ENCODE results near the gene PPP1R37. TPM values are rescaled to one million over a fixed set of nuclear protein-coding genes. Genes with fewer than 3 reads are reported as not detected.

Gene PPP1R37
- total RNA-seq, 1 donor: 31.1 TPM

DNA sequence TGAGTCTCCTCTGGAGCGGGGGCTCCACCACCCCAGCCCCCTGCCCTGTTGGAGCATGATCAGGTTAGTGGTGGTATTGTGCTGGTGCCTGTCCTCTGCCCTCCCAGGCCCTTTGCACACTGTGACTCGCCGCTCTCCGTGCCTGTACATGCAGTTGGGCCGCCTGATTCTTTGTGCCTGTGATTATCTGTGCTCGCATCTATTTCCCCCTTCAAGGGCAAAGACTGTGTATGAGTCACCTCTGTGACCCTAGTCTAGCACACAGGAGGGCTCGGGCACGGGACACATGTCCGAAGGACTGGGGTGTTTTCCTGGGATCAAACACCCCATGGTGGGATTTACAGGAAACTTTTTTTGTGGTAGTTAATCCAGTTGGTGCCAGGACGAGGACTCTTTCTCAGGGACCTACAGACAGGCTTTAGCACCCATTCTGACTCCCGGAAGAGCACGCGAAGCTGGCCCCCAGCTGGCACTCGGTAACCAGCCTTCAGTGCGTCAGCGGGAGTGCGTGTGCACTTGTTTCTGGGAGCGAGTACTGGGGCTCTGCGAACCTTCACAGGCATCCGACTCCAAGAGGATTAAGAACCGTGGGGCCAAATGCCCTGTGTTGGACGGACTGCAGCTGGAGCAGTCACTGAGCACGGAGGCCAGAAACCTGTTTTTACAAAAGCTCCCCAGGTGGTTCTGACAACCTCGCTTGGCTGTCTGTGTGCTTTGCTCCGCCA is 6.7 kb downstream of the PPP1R37 start:
- TF ChIP-seq, protein P1, sequence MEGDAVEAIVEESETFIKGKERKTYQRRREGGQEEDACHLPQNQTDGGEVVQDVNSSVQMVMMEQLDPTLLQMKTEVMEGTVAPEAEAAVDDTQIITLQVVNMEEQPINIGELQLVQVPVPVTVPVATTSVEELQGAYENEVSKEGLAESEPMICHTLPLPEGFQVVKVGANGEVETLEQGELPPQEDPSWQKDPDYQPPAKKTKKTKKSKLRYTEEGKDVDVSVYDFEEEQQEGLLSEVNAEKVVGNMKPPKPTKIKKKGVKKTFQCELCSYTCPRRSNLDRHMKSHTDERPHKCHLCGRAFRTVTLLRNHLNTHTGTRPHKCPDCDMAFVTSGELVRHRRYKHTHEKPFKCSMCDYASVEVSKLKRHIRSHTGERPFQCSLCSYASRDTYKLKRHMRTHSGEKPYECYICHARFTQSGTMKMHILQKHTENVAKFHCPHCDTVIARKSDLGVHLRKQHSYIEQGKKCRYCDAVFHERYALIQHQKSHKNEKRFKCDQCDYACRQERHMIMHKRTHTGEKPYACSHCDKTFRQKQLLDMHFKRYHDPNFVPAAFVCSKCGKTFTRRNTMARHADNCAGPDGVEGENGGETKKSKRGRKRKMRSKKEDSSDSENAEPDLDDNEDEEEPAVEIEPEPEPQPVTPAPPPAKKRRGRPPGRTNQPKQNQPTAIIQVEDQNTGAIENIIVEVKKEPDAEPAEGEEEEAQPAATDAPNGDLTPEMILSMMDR (IDR thresholded peaks at IDR 0.05; ENCODE audit: insufficient read depth, low read depth, low read length): no peak
- peak; percentile 67 for DNase-seq (ENCODE audit: low read depth)
- no peak overlapping the region for H3K4me3 ChIP-seq (ENCODE audit: low read depth, low read length)

DNA sequence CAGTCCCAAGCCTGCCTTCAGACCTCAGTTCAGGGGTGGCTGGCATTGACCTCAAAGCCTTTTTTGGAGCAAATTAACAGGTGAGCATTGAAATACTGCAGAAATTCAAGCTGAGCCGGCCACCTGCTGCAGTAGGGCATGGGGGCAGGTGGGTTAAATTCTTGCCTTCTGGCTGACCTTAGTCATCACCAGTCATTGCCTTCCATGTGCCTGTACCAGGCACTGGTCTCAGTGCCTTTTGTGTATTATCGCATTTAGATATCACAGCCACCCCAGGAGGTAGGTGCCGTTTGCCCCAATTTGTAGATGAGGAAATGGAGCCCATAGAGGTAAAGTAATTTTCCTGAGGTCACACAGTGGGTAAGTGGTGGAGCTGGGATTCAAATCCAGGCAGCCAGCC is 7.2 kb downstream of the PPP1R37 start:
- no peak for DNase-seq (ENCODE audit: low read depth)
- H3K4me3 ChIP-seq (ENCODE audit: low read depth, low read length): no peak overlapping the region
- TF ChIP-seq, protein P1 (IDR thresholded peaks at IDR 0.05; ENCODE audit: insufficient read depth, low read depth, low read length): no peak

DNA sequence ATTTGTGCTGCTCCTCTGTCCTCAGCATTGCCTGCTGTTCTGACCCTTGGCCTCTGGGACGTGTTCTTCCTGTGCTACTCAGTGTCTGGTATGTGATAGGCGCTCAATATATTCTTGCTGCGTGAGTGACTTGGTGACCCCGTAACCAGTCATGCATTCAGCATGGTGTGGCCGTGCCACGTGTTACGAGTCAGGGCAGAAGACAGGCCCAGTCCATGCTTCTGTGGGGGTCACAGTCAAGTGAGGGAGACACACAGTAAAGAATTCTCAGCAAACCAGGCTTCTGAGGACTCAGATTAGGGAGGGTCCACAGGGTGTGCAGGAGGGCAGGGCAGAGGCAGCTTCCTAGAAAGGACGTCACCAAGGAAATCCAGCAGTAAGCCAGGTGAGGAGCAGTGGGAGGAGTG is 7.9 kb downstream of the PPP1R37 start:
- DNase-seq (ENCODE audit: low read depth): peak; percentile 51
- TF ChIP-seq, protein P1 (IDR thresholded peaks at IDR 0.05; ENCODE audit: insufficient read depth, low read depth, low read length): no peak
- H3K4me3 ChIP-seq (ENCODE audit: low read depth, low read length): no peak overlapping the region

DNA sequence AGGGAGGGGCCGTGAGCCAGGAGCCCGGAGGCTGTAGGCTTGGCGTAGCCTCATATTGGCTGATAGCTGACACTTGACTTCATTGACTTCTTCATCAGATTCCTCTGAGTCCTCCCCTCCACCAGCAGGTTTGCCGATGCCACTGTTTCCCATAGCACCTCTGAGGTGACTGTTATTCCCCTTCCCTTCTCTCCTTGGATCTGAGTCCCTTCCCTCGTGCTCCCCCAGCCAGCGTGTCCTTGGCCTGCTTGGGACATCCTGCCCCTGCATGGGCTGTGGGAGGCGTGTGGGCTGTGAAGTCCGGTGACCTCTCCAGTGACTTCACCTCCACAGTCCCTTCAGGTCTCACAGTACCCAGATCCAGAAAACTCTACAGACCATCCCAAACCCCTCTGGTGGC is 8.8 kb downstream of the PPP1R37 start:
- no peak for DNase-seq (ENCODE audit: low read depth)
- TF ChIP-seq, protein P1 (IDR thresholded peaks at IDR 0.05; ENCODE audit: insufficient read depth, low read depth, low read length): no peak
- no peak overlapping the region for H3K4me3 ChIP-seq (ENCODE audit: low read depth, low read length)

GRCh38 chr19:45102481-45102880 is 9.5 kb downstream of the PPP1R37 start:
- no peak for DNase-seq (ENCODE audit: low read depth)
- no peak overlapping the region for H3K4me3 ChIP-seq (ENCODE audit: low read depth, low read length)
- TF ChIP-seq, protein P1 (IDR thresholded peaks at IDR 0.05; ENCODE audit: insufficient read depth, low read depth, low read length): no peak

DNA sequence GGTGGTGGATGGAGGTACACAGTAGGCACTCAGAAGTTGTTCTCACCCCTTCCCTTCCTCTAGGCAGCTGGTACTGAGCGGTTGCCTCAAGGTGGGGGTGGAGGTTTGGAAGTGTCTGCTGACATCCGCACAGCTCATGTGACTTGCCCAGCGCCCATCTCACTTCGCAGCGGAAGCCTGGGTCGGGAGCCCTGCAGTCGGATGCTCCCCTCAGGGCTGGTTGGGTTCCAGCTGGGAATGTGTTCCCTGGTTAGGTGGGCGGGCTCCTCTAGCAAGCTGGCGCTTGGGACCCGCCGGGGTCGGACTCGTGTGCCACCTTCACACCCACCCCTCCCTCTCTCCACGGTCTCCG is 10.2 kb downstream of the PPP1R37 start:
- TF ChIP-seq, protein P1 (IDR thresholded peaks at IDR 0.05; ENCODE audit: insufficient read depth, low read depth, low read length): no peak
- DNase-seq (ENCODE audit: low read depth): peak; percentile 57
- no peak overlapping the region for H3K4me3 ChIP-seq (ENCODE audit: low read depth, low read length)

Data from fibroblast of villous mesenchyme (primary cell).